GM18511 (cell line): ENCODE data around the gene RS1.
A peak's percentile ranks its signal among the peaks of the same experiment; 100 is the strongest.

ENCODE experiments used
- ATAC-seq: cut with Tn5 transposase; IDR thresholded peaks from one replicate; pipeline ENCODE4 v1.9.1; 2021; ENCODE audit warnings: mild to moderate bottlenecking, moderate library complexity; ENCODE audit not compliant: unreplicated experiment

RS1 gene

DNA sequence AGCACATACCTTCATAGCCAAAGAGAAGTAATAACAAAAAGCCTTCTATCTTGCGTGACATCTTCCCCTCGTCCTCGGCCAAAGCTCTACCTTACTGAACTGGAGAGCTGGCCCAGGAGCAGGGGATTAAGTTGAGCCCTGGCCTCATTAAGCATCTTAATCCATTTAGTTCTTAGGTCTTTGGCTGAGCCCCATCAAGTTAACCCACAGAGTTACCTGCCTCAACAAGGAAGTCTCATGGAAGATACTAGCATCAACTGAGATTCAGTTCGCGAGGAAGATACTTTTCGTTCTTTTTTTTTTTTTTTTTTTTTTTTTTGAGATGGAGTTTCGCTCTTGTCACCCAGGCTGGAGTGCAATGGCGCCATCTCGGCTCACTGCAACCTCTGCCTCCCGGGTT is at the start of gene RS1:
RS1 (minus strand) TSS at position 101 of the 400 bp plus-strand sequence; CDS start at position 61, 40 bp downstream.
- no peak for ATAC-seq

DNA sequence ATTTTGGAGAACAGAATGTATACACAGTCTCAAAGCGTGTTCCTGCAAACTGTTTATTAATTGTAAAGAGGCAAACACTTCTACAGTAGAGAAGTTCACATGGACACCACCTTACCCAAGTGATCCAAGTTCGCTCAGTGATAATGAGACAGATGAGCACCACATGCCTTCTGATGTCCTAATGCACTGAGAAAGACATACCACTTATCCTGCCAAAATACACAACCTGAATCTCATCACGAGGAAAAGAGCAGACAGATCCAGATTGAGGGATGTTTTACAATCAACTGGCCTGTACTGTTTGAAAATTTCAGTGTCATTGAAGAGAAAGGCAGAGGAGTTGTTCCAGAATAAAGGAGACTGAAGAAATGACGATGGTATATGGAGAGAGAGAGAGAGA is 47.9 kb upstream of the RS1 start:
- no peak for ATAC-seq

DNA sequence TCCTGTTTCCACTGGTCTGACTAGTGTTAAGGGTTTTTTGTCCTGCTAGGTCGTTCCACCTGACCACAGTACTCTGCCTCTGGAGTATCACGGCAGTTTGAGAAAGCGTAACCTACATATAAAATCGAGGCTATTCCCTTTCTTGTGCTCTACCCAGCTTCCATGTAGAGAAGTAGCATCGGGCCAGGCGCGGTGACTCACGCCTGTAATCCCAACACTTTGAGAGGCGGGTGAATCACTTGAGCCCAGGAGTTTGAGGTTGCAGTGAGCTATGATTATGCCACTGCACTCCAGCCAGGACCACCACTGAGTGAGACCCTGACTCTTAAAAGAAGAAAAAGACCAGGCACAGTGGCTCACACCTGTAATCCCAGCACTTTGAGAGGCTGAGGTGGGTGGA is 43.0 kb upstream of the RS1 start:
- ATAC-seq, result no peak

DNA sequence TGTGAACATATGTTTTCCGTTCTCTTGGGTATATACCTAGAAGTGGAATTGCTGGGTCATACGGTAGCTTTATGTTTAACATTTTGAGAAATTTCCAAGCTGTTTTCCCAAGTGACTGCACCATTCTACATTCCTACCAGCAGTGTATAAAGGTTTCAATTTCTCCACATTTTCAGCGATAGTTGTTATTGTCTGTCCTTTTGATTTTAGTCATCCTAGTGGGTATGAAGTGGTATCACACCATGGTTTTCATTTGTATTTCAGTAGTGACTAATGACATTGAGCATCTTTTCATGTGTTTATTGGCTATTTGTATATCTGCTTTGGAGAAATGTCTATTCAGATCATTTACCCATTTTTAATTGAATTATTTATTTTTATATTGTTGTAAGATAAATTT is 37.9 kb upstream of the RS1 start:
- no peak for ATAC-seq

DNA sequence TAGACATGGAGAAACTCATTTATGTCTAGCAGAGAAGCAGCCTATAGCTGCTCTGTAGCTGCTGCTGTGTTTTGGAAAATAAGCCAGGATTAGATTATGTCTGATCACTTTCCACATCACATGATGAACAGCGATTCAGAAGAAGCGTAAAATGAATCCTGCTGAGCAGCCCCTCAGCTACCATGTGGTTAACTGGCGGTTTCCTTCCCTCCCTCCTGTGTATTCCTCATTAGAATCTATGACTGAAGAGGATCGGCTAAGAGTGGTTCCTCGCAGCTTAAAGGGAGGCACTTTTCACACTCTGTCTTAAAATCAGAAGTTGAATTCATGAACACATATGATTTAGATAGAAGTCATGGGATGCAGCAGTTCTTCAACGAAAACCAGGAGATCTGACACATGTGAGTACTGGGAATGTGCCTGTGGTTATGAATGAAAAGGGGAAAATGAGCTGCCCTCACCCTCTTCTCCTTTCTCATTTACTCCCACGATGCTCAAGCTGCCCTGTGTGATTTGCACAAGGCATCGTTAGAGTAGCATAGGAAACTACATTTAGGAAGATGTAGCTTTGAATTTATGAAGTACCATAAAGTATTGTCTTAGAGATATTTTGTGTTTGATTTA is 35.6 kb upstream of the RS1 start, which contains the start of gene PPEF1:
PPEF1 (plus strand) TSS at position 220 of the 624 bp plus-strand sequence; CDS start at position 356, 136 bp downstream.
- ATAC-seq, result no peak

DNA sequence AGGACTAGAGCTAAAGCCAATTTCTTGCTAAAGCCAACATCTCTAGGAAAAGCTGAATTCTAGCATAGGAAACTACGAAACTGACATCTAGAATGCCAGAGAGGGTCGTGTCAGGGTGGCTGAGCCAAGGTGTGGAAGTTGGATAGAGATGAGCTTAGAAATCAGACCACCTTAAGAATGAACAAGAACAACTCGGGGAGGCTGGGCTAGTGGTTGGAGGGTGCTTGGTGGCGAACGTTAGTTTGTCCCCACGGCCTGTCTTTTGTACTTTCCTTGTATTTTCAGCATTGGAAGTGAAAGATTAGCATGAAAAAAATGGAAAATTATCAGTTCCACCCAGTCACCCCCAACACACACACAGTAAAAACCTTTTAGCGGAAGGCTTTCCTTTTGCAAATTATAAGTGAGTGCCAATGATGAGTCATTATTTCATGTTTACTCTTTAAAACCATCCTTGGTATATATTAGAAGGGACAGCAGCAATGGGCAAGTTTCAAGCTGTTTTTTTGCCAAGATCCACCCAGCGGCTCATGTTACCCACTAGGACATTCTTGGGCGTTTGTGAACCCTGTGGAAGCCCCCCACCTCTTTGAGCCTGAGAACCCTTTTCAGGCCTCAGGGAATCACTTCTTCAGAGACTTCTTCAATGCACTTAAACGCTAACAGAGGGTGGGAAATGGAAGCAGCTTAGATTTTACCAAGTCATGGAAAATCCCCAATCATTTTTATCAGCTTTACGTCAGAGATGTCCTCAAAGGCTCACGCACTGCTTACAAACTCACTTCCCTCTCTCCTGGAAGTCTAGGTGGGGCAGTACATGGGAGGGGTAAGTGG is 30.7 kb upstream of the RS1 start:
- no peak for ATAC-seq

DNA sequence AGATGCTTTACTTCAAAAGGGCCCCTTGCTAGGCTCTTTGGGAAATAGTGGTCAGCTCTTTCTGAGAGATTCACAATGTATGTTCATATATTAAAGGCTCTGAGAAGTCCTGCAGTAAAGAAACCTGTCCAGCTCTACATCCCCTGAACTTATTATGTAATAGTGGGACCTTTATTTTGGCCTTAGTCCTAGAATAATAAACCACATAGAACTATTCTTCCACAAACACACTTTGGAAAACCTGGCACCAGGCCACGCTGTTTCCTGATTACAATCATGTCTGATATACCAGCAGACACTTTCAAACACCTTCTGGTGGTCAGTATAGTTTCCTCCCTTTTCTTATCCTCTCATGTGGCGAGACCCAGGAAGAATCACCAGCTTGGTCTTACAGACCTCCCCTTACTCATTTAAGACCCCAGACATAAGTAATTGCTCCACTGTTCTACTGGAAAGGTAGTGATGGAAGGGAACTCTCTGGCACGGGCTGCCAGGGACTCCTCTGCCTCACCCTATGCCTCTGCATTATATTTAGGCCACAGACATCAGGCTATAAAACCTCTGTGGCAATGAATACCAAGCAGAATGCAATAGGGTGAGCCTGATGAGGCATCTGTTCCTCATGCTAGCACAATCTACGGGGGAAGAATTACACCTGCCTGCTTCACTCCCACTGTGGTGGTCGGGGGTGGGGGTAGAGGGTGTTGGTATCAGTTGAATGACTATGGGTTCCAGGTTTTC is 29.9 kb upstream of the RS1 start:
- no peak for ATAC-seq

DNA sequence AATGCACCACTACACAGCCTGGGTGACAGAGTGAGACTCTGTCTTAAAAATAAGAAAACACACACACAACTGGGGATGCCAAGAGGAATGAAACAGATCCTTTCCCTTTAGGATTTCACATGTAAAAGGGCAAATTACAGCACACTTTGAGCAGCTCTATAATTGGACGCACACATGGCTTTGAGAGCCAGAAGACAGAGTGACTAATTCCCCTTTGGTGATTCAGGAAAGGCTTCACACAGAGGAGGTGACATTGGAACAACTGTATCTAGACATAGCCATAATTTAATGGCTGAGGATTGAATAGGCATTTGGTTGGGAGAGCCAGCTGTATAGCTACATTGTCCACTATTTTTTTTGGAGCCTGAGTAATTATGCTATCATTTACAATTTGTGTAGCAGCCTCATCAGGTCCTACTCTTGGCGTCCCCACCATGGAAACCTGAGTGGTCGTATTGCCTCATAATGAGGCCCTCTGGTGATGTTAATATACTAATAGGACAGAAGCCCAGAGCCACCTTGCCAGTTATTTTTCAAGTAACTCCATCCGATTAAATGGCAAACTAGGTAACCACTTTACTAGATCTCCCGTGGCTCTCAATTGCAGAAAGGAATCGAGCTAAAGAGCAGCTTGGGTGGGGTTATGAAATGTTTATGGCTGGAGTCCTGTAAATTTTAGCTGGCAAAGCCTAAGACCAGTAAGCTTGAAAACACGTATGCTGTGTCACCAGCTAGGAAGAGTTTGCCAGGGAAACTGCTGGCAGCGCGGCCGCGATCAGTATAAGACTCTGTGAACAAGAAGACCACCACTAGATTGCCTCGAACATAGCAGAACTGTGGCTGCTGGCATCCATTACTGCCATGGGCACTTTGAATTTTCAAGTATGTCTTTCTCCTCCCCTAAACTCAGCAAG is 27.1 kb upstream of the RS1 start:
- no peak for ATAC-seq

DNA sequence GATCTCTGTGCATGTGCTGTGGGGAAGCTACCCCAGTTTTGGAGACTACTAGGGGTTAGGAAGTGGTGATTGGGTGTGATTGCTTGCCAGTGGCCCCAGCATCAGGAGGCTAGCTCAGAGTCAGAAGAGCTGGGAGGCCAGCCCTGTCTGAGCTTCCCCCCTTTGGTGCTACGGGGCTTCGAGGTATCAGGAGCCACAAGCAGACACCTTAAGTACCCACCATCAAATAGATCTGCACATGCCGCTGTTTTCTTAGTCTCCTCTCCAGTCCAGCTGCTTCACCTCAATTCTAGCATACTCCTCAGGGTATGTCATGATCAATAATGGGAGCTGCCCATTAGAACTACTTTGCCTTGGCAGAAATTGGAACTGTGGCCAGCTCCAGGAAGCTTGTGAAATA is 24.7 kb upstream of the RS1 start:
- ATAC-seq, result no peak

DNA sequence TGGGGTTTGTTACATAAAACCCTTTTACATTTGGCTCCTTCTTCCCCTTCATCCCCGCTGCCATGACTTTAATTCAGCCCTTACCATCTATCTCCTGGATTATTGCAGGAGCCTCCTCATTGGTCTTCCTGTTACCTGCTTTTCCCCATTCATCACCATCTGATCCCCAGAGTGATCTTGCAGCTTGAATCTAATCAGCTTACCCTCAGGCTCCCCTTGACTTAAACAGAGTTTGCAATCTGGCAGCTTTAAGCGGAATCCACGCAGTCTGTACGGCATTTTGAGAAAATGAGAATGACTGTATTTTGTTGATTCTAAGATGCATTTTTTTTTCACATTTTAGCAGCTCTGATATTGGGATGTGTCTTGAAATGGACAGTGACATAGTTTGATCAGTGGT is 20.6 kb upstream of the RS1 start:
- no peak for ATAC-seq

DNA sequence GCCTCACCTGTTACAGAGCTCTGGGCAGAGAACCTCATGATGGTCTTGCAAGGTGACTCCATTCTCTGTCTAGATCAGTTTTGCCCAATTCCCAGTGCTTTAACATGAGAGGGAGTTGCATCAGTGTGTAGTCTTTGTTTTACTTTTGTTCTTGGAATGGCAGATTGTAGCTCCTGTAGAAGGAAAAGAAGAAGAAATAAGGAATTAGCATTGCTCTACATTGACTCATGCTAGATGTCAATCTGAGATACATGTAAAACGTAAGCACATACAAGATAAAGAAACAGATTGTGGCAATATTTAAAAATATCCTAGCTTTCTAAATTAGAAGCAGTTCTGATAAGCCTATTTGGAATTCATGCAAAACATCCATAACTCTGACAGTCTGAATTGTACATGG is 19.5 kb upstream of the RS1 start:
- ATAC-seq, result no peak

DNA sequence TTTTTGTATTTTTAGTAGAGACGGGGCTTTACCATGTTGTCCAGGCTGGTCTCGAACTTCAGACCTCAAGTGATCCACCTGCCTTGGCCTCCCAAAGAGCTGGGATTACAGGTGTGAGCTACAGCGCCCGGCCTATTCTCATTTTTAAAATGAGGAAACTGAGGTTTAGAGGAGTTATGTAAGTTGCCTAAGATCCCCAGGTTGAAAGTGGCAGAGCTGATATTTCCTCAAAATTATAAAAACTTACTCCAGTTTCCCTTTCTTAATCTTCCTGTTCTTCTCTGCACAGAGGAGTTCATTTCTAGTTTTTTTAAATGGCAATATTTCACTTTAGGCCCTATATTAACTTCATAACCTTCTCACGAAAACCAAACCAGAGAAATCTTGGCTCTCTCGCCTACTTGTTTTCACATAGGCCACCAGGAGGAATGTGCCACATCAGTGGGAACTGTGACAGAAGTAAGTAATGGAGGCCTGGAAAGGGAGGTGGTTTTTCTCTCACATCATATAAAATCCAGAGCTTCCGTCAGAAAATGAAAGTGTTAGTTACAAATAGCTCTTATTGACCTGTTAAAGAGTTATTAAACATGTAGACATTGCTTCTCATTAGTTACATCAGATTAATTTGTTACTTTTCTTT is 16.1 kb upstream of the RS1 start:
- ATAC-seq, result no peak

DNA sequence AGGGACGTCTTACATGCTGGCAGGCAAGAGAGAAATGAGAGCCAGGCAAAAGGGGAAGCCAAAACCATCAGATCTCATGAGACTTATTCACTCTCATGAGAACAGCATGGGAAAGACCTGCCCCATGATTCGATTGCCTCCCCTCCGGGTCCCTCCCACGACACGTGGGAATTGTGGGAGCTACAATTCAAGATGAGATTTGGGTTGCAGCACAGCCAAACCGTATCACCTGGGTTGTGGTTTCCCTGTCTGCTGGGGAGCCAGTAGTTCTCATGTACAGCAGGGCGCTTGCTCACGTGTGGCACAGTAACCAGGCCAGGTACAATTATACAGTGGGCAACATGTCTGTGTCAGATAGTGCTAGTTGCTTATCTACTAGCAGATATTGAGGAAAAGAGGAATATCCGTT is 11.1 kb upstream of the RS1 start:
- no peak for ATAC-seq

DNA sequence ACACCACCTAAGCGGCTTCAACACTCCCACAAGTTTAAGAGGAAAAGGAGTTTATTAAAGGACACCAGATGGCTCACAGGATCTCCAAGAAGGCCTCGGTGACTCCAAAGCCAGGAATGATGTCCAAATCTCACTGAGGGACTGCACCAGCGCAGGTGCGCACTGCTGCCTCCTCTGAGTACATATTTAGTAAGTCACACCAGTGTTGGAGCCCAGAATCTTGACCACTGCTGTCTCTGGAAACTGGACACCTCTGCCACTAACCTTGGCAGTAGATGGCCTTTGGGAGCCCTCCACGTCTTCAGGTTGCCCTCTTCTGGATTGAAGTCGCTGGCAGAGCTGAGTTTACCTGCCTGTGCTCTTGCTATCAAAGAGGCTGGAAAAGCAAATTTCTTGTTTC is 10.1 kb upstream of the RS1 start:
- ATAC-seq, result no peak

DNA sequence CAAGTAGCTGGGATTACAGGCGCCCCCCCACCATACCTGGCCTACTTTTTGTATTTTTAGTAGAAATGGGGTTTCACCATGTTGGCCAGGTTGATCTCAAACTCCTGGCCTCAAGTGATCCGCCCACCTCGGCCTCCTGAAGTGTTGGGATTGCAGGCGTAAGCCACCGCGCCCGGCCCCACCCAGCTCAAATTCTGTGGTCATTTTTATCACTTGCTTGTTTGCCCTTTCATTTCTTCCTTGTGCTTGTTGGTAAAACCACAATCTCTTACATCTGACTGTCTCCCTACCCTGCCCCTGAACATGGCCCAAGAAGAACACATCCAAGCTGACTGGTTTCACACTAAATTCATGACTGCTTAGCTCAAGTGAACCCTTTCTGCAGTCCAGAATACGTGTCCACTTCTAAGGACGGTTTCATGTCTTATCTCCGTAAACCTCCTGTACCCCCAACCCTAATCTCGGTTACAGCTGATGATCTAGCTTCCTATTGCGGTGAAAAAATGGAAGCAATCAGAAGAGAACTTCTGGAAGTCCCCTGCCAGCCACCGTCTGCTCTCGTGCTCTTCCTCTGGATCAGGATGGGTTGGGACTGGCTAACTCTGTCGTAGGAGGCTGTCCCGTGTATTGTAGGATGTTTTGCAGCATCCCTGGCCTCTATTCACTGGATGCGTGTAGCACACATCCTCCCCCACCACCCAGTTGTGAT is 5.4 kb upstream of the RS1 start:
- no peak for ATAC-seq

DNA sequence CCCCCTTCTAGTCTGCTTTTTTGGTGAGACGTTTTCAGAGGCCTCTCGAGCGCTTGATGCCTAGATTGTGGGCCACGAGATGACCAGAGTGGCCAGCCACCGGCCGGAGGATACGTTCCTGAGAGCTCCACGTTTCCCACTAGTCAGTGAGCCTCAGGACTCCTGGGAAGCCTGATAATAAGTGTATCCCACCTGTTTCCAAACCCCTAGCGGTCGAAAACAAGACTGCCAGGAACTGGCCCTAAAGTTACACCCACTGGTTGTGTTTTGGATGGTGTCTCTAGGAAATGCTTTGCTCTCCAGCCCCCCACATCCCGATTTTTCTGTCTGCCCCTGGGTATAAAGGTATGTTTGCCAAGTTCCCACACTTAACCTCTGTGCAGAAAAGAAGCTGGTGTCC is 4.6 kb upstream of the RS1 start:
- no peak for ATAC-seq

DNA sequence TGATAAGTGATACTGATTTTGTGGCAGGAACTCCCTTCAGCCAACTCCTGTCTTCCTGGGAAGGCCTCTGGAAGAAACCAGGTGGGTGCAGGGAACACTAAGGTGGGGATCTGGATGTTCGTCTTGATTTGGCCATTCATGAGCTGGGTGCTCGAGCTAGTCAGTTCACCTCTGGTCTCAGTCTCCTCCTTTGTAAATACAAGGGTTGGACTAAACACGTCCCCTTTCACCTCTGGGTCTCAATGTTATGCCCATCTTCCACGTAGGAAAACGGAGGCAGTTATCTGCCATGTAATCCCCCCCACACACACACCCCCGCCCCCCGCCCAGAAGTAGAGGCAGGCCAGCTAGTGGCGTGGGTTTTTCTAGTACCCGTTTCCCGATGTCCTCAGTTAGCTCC is 4.1 kb upstream of the RS1 start:
- ATAC-seq, result no peak

DNA sequence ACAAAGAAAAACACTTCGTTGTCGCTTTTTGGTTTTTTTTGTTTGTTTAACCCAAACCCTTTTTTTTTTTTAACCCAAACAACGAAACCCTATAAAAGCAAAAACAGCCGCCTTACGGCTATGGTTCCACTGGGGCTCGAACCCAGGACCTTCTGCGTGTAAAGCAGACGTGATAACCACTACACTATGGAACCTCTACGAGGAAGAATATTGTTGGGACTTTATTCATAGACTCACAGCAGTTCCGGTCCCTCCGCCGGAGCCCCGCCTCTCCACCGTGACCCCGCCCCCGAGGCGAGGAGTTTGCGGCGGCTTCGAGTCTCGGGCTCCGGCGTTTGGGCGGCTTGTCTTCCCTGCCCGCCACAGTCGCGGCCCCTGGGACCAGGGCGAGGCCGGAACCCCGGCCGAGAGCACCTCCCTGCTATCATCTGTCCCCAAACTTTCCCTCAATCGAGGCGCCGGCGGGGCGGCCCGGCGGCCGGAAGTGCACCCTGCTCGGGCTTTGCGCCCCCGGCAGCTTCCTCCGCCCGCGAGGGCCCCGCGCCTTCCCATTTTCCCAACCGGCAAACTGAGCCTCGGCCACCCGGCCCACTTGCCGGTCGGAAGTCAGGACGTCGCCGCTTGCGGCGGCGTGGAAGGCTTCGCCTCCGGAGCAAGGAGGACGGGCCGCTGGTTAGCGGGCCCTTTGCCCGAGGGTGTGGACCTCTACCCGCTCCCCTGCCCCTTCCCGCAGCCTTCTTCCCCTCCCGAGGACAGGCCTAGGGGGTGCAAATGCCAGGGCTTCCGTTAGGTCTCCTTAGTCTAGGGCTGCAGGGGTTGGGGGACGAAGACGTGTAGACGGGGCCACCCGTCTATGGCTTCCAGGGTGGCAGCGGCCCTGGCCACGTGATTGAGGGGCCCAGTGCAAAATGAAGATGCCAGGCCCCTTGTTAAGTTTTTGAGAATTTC is 3.2 kb upstream of the RS1 start:
- peak; percentile 78 for ATAC-seq

DNA sequence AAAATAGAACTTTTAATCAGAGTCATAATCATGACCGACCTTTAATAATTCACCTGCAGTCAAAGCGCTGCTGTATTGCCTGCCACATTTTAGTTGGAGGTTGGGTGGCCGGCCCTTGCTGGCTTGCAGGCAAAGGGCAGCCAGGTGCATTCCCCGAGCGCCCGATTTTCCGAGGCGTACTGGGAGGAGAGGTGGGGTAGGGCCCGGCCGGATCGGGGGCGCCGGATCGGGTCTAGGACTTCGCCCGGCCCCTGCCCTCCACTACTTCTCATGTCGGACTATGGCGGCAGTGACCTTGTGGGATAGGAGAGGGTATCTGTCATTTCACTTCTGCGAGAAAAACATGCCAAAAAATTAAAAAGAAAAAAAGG is 2.5 kb upstream of the RS1 start:
- peak; percentile 54 for ATAC-seq
